Thoracic aorta (tissue), 2 donors: ENCODE data around the gene FAM118B. TPM values are rescaled to one million over a fixed set of nuclear protein-coding genes. Genes with fewer than 3 reads are reported as not detected.

ENCODE experiments used
- ATAC-seq: fragments of 150-250 bp; one replicate; pipeline ENCODE4 v1.8.0; 2017; ENCODE audit warnings: low read depth; ENCODE audit not compliant: insufficient number of reproducible peaks, low FRiP score
- DNase-seq: peaks from one replicate; pipeline ENCODE4 v3.0.0-alpha.2; 2020; ENCODE audit warnings: low spot score
- H3K27ac ChIP-seq, 2 donors: fragments of 200-600 bp; sonication (generic); 1 replicate in 1 of 2; 2 replicates in 1 of 2; pipeline ENCODE4 v1.5.1; 2016; ENCODE audit warnings: mild to moderate bottlenecking in 2 of 2, moderate library complexity in 2 of 2
- H3K27me3 ChIP-seq: fragments of 200-600 bp; sonication (generic); replicated peaks from 2 replicates; pipeline ENCODE4 v1.6.0; 2016; ENCODE audit warnings: mild to moderate bottlenecking; ENCODE audit not compliant: insufficient read depth
- H3K36me3 ChIP-seq: fragments of 200-600 bp; sonication (generic); one replicate; pipeline ENCODE4 v1.5.1; 2016
- H3K4me1 ChIP-seq, 2 donors: fragments of 200-600 bp; sonication (generic); 1 replicate in 1 of 2; 2 replicates in 1 of 2; pipeline versions ENCODE4 v1.5.1 to v1.6.0; 2016; ENCODE audit warnings: low read depth in 2 of 2, mild to moderate bottlenecking in 1 of 2; ENCODE audit not compliant: control insufficient read depth in 1 of 2
- H3K4me3 ChIP-seq: fragments of 200-600 bp; sonication (generic); 2 replicates; pipeline ENCODE4 v1.5.1; 2016; ENCODE audit warnings: mild to moderate bottlenecking
- H3K9me3 ChIP-seq: fragments of 200-600 bp; sonication (generic); 2 replicates; pipeline ENCODE4 v1.5.1; 2016
- total RNA-seq, 2 donors: library from RNA; depleted of rRNA; stranded (reverse); fragments of >200 nt; gene quantifications; one replicate each; pipeline versions ENCODE4 v1.1.0 to v1.2.3, GENCODE V29; 2016
- TF ChIP-seq, protein P1 (sequence below): fragments of 200-600 bp; sonication (generic); IDR thresholded peaks from one replicate; pipeline ENCODE4 v1.5.1; 2019; ENCODE audit warnings: antibody characterized with exemption

Gene FAM118B
- total RNA-seq, 2 donors from 2014 or later = 8.4 to 14.5 TPM

DNA sequence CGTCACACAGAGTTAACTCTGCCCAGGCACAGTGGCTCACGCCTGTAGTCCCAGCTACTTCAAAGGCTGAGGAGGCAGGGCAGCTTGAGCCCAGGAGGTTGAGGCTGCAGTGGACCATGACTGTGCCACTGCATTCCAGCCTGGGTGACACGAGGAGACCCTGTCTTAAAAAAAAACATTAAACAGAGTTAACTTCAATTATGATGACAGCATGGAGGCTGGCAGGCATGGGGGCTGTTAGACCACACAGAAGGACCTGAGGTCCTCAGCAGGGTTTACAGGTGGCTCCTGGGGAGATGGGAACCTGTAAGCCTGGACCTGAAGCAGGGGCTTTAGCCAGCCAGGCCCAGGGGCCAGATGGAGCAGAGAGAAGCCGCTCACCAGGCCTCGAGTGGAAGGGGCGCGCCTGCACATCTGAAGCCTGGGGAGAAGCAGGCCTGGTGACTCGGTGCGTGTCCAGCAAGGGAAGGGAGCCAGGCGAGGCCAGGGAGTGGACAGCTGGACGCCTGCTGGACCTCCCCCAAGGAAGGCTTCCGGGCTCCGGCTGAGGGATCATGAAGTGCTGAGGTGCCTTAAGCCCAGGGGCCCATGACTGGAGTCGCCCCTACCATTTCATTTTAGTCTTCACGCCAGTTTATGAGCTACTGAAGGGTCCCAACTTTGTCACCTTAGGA is 25.4 kb upstream of the FAM118B start:
- no peaks in the 10 kb centered on the region for H3K27me3 ChIP-seq
- no peaks in the 10 kb centered on the region for H3K9me3 ChIP-seq
- ATAC-seq (no peak), DNase-seq (no peak)
- no peak overlapping the region for H3K27ac ChIP-seq
- H3K36me3 ChIP-seq = no peaks in the 10 kb centered on the region
- TF ChIP-seq, protein P1, sequence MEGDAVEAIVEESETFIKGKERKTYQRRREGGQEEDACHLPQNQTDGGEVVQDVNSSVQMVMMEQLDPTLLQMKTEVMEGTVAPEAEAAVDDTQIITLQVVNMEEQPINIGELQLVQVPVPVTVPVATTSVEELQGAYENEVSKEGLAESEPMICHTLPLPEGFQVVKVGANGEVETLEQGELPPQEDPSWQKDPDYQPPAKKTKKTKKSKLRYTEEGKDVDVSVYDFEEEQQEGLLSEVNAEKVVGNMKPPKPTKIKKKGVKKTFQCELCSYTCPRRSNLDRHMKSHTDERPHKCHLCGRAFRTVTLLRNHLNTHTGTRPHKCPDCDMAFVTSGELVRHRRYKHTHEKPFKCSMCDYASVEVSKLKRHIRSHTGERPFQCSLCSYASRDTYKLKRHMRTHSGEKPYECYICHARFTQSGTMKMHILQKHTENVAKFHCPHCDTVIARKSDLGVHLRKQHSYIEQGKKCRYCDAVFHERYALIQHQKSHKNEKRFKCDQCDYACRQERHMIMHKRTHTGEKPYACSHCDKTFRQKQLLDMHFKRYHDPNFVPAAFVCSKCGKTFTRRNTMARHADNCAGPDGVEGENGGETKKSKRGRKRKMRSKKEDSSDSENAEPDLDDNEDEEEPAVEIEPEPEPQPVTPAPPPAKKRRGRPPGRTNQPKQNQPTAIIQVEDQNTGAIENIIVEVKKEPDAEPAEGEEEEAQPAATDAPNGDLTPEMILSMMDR = no peak
- no peak overlapping the region for H3K4me3 ChIP-seq
- no peaks in the 10 kb centered on the region for H3K4me1 ChIP-seq

DNA sequence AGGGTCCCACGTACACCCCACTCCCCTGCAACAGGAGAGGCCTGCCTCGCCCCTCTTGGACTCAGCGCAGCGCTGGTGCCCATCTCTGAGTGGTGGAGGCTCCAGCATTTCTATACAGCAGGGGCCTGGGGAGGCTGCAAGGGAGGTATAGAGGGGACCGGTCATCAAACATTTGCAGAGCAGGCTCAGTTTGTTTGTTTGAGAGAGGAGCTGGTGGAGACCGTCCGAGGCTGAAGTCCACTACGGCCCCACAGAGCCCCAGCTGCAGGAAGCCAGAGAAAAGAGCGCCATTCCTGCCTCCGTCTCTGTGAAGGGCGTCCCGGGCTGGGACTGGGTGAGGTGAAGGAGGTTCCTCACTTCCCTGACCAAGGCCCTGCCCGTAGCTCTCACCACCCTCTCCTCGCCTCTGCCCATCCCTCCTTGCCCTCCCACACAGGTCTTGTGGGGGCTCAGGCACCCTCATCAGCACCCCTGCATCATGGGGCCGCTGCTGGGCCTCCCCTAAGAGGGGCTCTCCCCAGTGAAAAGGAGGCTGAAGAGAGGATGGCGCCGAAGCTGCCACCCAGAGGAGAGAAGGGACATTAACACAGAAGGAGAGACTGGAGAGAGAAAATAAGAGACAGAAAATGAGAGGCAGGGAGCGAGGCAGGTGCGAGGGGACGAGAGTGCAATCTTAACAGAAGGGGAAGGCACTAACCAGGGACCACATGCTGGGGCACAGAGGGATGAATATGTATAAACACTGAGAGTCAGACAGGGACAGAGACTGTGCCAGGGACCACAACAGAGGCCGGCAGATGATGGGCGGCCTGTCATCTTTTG is 24.7 kb upstream of the FAM118B start:
- ATAC-seq (no peak), DNase-seq (no peak)
- H3K27me3 ChIP-seq = no peaks in the 10 kb centered on the region
- no peaks in the 10 kb centered on the region for H3K36me3 ChIP-seq
- H3K4me1 ChIP-seq = no peaks in the 10 kb centered on the region
- TF ChIP-seq, protein P1 = no peak
- H3K27ac ChIP-seq = no peak overlapping the region
- H3K4me3 ChIP-seq = no peak overlapping the region
- no peaks in the 10 kb centered on the region for H3K9me3 ChIP-seq

DNA sequence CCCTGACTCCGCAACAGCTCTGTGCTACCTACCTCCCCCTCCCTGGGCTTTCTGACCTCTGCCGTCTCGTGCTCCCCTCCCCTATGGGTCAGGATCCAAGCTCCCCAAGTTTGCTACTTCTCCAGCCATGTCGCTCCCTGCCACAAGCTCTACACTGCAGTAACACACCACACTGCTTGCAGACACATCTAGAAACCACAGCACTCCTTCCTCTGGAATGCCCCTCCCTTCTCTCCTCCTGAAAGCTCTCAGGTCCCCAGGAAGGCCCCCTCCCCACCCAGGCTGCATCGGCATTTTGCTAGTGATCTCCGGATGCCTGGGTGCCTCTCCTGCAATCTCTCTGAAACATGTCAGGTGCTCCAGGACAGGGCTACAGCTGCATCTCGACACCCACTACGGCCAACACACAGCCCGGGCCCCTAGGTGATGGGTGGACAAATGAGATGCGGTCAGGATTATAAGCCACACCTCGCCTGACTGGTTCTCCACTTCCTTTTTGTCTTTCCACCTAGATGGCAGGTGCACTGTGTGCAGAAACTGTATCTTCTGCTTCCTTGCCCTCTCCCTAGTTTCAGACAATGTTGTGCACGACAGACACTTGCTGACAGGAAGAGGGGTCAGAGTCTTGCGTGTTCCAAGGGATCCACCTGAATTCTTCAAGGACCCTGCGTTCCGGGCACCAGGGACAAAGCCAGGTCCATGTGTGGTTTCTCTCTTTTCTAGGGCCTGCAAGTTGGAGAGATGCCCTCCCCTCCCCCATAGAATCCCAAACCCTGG is 23.1 kb upstream of the FAM118B start:
- H3K9me3 ChIP-seq = no peaks in the 10 kb centered on the region
- H3K27me3 ChIP-seq = no peaks in the 10 kb centered on the region
- DNase-seq = no peak
- no peak overlapping the region for H3K4me3 ChIP-seq
- no peaks in the 10 kb centered on the region for H3K4me1 ChIP-seq
- H3K36me3 ChIP-seq = no peaks in the 10 kb centered on the region
- no peak for ATAC-seq
- TF ChIP-seq, protein P1 = no peak
- no peak overlapping the region for H3K27ac ChIP-seq

DNA sequence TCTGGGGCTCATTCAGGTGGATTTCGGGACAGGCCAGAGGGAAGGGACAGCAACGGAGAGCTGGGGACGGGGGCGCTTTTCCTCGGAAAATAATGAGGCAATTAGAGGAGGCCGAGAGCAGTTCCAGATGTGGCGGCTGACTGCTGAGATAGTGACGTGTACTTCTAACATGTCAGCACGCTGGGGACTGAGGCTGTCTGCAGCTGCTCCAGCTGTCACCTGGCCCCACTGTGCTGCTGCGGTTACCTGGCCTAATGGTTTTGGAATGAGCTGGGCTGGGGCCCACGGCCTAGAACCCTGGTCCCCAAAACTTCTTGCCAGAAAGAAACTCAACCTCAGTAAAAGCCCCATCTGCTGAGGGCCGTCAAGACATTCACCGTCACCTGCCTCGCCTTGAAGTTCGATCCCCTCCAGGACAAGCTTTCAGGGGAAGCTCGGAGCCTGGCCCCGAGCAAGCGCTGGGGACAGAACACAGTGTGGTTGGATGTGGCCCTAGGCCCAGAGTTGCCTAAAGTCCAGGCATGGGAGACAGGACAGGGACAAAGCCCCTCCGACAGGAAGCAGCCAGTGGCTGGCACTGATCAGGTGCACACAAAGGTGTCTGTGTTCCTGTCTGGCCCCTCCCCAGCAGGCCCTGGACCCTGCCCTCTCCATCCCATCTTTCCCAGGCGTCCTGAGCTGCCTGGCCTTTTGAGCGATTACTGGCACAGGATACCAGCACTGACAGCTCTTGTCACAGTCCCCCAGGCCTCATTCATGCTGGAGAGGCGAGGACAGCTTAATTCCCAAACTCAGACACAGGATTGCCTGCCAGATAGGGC is 22.3 kb upstream of the FAM118B start:
- DNase-seq (no peak), ATAC-seq (no peak)
- H3K27ac ChIP-seq = no peak overlapping the region
- no peaks in the 10 kb centered on the region for H3K4me1 ChIP-seq
- no peaks in the 10 kb centered on the region for H3K36me3 ChIP-seq
- H3K9me3 ChIP-seq = no peaks in the 10 kb centered on the region
- no peaks in the 10 kb centered on the region for H3K27me3 ChIP-seq
- H3K4me3 ChIP-seq = no peak overlapping the region
- TF ChIP-seq, protein P1 = no peak
